ENCODE results near the gene ZCCHC14.
A peak's percentile ranks its signal among the peaks of the same experiment; 100 is the strongest.

ZCCHC14 gene

DNA sequence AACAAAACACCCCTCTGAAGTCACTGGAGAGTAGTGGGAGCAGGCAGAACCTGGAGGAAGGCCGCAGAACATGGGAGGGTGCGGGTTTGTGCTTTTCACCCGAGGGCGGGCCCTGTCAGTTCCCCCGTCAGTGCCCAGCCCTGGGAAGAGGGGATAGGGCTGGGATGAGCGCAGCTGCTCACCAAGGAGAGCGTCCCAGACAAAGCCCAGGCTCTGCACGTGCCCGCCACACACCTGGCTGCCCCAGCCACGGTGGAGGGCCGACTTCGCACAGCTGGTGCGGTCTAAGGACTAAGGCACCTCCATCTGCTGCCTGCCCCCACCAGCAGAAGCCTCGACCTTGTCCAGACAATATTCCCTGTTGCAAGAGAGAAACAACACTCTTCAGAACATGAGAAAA is 39.5 kb downstream of the ZCCHC14 start:
- FAIRE-seq, result no peak

DNA sequence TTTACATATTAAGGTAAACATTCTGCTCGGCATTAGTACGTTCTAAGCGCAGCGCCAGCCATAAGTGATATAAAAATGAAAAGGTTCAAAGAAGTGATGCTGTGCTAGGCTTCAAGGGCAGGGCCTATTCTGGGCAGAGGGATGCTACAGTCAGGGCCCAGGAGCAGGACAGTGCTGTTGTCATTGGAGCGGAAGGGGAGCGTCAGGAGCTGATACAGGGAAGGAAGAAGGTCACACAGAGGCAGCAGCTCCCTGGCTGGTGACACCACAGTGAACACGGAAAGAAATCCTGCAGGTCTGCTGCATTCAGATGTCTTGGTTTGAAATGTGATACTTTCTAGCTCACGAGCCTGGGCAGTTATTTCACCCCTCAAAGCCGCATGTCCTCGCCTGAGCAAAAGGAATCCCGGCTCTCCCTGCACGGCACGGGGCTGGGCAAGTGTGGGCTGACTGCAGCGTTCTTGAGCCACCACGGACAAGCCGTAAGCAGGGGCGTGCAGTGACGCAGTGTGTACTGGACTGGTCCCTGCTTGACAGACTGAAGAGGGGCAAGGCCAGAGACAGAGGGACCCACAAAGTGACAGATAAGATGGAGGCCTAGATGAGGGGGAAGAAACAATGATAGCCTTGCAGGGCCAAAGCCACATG is 41.1 kb downstream of the ZCCHC14 start:
- FAIRE-seq, result no peak

DNA sequence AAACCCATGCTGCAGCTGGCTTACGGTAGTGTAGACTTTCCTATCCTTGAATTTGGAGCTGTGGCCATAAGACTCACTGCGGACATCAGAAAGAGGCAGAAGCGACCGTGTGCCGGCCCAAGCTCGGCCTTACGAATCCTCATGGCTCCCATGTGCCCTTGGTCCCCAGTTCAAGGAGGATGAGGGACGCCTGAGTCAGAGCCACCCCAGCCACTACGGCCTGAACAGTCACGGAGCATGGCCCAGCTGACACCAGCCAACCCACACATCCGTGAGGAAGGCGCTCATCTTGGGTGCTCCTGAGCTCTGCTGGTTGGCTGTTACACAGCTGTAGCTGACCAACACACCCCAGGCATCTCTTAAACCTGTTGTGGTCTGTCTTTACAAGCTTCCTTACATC is 44.0 kb downstream of the ZCCHC14 start:
- no peak for FAIRE-seq

DNA sequence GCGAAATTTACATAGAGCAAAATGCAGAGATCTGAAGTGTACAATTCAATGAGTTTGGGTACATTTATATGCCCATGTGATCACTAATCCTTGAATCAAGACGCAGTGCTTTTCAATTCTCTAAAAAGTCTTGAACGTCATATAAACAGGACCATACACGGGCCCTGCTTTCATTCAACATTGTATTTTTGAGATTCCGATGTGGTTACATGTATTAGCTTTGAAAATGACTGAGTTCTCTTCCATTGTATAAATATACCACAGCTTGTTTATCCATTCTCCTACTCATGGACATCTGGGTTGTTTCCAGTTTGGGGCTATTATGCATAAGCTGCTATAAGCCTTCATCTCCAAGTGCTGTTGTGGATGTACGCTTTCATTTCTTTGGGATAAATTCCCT is 45.5 kb downstream of the ZCCHC14 start:
- FAIRE-seq, result no peak

- FAIRE-seq, result no peak
Observed at GRCh38 chr16:87446479-87446878, 46.3 kb downstream of the ZCCHC14 start.

DNA sequence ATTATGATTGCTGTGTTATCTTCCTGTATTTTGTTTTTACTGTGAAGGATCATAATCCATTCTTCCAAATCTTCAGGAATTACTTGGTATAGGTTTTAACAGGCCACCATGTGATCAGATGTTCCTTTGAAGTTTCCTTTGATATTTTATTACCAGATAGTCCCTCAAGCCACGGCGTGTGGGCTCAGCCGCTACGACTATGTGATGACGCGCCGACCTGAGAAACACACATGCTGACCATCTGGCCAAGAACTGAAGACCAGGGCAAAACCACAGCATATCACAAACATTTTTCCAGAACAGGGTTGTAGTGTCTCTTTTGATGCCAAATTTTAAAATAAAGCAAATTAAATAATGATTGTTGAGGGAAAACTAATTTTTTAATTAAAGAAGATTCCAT is 47.3 kb downstream of the ZCCHC14 start:
- FAIRE-seq, result peak; percentile 94

DNA sequence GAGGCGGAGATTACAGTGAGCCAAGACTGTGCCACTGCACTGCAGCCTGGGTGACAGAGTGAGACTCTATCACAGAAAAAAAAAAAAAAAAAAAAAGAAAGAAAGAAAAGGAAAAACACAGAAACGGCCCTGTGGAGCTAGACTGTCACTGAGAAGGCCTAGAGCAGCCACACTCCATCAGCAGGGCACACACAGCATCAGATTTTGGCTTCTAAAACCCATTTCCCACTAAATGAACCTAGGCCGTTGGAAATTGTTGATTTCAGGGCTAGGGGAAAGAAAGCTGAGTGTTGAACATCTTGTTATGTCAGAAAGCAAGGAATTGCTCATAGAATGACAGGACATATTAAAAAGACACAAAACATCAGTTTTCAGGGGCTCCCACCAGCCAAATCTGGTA is 48.9 kb downstream of the ZCCHC14 start:
- FAIRE-seq, result no peak

GRCh38 chr16:87443016-87443415 is 49.8 kb downstream of the ZCCHC14 start:
- FAIRE-seq, result no peak

DNA sequence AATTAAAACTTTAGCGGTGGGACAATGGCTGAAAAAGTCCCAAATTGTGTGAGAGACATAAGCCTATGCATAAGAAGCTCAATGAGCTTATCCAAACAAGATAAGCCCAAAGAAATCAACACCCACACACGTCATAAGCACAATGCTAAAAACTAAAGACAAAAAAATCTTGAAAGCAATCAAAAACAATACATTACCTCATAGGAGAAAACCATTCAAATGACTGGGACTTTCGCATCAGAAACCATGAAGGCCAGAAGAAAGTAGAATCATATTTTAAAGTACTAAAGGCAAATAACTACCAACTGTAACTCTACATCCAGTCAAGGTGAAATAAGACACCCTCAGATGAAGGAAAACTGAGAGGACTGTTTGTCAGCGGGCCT is 50.2 kb downstream of the ZCCHC14 start:
- no peak for FAIRE-seq

GRCh38 chr16:87441886-87442580 is 50.8 kb downstream of the ZCCHC14 start:
- FAIRE-seq, result no peak

DNA sequence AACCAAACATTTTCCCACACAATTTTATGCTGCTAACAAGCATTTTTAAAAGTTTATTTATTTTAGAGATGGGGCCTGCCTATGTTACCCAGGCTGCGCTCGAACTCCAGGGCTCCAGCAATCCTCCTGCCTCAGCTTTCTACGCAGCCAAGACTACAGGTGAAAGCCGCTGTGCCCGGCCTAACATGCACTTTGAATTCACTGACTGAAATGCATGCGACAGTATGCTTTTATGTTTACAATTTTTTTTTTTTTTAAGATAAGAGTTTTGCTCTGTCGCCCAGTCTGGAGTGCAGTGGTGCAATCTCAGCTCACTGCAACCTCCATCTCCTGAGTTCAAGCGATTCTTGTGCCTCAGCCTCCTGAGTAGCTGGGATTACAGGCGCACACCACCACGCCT is 52.9 kb downstream of the ZCCHC14 start:
- FAIRE-seq, result no peak

DNA sequence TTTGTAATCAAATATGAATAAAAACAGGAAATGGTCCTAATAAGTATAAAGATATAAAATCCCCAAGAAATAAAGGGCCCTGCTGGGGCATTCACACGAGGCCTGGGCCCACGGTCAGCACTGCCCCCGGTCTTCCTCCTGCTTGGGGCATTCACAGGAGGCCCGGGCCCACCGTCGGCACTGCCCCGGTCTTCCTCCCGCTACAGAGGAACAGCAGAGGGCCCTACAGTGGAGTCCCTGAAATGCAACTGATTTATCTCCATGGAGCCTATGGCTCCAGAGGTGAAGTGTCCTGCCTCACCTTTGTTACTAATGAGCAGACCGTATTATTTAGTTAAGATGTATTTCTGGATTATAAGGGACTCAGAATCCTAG is 54.2 kb downstream of the ZCCHC14 start:
- no peak for FAIRE-seq

DNA sequence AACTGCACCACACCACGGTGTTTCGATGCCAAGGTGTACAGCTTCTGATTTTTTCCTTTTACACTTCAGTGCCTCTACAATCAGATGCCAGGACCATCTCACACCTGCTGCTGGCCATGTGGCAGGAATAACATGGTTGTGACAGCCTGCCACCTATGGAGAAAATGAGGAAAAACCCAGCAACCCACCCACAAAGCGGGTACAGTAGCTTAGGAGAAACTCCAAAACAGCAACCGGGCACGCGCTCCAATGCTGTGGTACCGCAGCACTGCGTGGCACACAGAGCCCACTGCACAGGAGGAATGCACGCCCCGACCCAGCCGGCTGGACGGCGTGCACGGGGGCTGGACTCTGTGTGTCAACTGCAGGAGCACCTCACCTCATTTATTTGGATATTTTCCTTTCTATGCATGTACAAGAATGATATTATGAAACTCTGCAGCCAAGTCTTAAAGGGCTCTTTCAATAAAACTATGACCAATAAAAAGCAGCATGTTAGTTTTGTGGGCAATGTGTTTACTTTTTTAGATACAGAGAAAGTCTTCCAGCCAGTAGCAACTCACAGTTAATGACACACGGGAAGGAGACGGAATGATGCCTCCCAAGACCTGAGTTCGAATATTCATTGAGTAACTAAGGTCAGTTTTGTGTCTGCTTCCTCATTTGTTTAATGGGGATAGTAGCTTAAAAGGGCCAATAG is 54.8 kb downstream of the ZCCHC14 start:
- no peak for FAIRE-seq

GRCh38 chr16:87437327-87437726 is 55.5 kb downstream of the ZCCHC14 start:
- no peak for FAIRE-seq

DNA sequence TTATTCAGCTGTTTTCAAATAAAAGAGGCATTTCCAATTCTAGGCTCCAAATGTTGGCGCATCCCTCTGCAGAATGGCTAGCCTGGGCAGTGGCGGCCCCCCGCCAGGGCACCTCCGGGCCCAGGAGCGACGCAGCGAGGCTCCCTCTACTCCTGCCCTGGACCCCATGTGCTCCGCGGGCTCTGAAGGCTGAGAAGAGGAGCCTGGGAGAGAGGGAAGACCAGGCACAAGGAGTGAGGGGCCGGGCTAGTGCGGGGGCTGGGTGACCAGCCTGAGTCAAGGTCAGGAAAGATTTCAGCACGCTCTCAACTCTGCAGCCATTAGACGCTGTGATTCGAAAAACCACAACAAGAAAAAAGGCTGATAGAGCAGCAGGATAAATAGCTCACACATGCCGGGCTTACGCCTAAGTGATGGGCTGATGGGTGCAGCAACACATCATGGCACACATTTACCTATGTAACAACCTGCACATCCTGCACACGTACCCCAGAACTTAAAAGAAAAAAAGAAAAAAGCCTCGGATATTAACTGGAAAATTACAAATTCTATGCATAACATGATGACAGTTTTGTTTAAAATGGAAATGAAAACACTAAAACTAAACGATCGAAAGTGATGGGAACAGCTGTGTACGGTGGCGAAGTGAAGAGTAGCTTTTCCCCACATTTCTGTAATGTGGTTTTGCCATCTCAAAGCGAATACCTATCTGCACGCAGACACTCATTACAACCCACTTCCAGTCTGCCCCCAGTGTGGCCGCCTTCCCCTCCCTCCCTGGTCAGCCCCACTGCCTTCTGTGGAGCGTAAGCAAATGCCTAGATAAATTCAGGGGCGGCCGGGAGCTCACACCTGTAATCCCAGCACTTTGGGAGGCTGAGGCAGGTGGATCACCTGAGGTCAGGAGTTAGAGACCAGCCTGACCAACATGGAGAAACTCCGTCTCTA is 56.3 kb downstream of the ZCCHC14 start:
- FAIRE-seq, result no peak

GRCh38 chr16:87435372-87436224 is 57.2 kb downstream of the ZCCHC14 start:
- FAIRE-seq, result peak; percentile 15

DNA sequence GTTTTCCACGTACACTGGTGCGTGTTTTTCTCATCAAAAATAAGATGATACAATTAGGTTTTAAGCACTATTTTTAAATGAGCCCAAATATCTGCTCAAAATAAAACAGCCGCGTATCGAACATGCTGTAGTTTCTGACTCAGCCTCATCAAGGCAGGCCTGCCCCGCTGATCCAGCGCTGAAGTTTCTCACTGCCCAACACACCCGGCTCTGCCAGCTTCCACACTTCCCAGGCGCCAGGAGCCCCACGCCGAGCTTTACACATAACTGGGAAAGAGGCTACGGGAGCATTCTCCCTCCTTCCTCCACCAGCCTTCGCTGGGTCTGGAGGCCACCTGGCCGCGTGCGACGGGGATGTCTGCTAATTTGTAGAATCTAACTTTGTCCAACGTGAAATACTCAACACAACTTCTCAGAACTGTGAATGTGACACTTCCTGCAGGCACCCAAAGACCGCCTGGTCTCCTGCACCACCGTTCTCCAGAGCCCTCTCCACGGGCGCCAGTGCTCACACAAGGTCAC is 58.6 kb downstream of the ZCCHC14 start:
- no peak for FAIRE-seq

DNA sequence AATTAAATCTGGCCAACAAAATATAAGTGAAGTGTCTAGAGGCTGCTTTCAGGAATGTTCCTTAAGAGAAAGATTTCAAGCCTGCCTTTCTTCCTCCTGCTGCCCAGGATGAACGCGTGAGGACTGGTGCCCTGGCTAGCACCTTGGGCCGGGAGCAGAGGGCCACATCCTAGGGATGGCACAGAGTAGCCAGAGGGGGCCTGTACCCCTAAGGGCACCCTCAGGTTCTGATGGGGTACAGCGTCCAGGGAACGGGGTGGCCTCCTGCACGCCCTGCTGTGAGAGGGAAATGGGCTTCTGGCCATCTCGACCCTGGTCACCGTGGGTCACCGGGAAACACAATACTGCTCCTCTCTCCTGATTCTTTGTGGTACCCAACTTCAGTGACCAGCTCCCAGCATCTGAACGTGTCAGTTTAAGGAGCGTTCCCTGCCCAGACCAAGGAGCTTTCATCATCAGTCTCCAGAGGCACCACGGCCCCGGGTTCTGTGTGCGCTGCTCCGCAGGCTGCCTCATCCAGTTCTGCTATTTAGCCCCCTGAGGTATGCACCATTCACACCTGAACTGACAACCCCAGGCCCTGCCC is 60.4 kb downstream of the ZCCHC14 start:
- no peak for FAIRE-seq

GRCh38 chr16:87431926-87432325 is 60.9 kb downstream of the ZCCHC14 start:
- FAIRE-seq, result no peak

DNA sequence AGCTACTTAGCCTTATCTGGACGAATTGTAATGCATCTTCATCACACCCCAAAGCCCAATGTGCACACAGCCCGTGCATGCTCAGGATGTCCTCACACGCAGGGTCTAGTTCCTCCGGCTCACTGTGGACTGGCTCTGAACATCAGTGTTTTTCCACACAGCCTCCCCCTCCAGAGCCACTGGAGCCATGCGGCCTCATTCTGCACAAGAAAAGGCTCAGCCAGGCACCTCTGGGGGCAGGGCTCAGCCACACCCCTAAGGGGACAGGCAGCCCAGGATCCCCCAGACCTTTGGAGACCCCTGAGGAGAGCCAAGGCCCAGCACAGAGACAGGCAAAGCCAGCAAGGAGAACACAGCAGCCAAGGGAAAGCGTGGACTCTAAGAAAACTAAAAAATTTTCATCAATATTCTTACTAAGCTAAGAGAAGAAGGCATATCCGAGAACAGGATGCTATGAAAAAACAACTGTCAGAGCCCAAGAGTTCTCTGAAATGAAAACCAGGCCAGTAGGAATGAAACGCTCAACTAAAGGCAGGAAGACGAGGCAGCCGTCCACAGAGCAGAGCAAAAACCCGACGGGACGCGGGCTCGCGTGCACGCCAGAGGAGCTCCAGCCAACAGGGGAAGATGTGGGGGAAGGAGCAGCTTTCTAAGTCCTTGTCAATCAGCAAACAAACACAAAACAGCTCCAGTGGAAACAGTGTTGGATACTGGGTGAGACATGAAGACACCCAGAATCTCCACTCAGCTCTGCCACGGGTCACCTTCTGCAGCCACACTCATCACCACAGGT is 66.2 kb downstream of the ZCCHC14 start:
- FAIRE-seq, result no peak

- FAIRE-seq, result no peak
Observed at GRCh38 chr16:87425941-87426340, 66.9 kb downstream of the ZCCHC14 start.

Measured in endometrium (tissue), 2 donors.